HEK293T (cell line): ENCODE measurements around the gene CMTM3.

Source experiments
- ARNT ChIP-seq: fragments of 450-650 bp; IDR thresholded peaks from 2 replicates; pipeline ENCODE4 v1.6.1; 2017; ENCODE audit warnings: mild to moderate bottlenecking
- CTBP1 ChIP-seq: fragments of 450-650 bp; IDR thresholded peaks from 2 replicates; pipeline ENCODE4 v1.6.1; 2016; ENCODE audit warnings: borderline replicate concordance
- ELF4 ChIP-seq: fragments of 450-650 bp; IDR thresholded peaks from 2 replicates; pipeline ENCODE4 v1.6.1; 2017; ENCODE audit warnings: antibody characterized with exemption
- FOXK2 ChIP-seq: fragments of 450-650 bp; IDR thresholded peaks from 2 replicates; pipeline ENCODE4 v1.6.1; 2016; ENCODE audit warnings: mild to moderate bottlenecking
- FOXM1 ChIP-seq: fragments of 450-650 bp; IDR thresholded peaks from 2 replicates; pipeline ENCODE4 v1.6.1; 2017; ENCODE audit warnings: mild to moderate bottlenecking, borderline replicate concordance
- HDGF ChIP-seq: fragments of 450-650 bp; IDR thresholded peaks from 2 replicates; pipeline ENCODE4 v1.6.1; 2017; ENCODE audit warnings: antibody characterized with exemption, borderline replicate concordance
- L3MBTL2 ChIP-seq: fragments of 450-650 bp; conservative IDR thresholded peaks from 2 replicates; pipeline ENCODE4 v1.6.1; 2016; ENCODE audit warnings: mild to moderate bottlenecking
- LEF1 ChIP-seq: fragments of 450-650 bp; IDR thresholded peaks from 2 replicates; pipeline ENCODE4 v1.6.1; 2017; ENCODE audit warnings: mild to moderate bottlenecking, borderline replicate concordance
- PKNOX1 ChIP-seq: fragments of 450-650 bp; IDR thresholded peaks from 2 replicates; pipeline ENCODE4 v1.6.1; 2016
- SP1 ChIP-seq: fragments of 450-650 bp; IDR thresholded peaks from 2 replicates; pipeline ENCODE4 v1.6.1; 2017
- SUZ12 ChIP-seq: fragments of 450-650 bp; IDR thresholded peaks from 2 replicates; pipeline ENCODE4 v1.6.1; 2016; ENCODE audit warnings: mild to moderate bottlenecking
- ZNF384 ChIP-seq: fragments of 450-650 bp; IDR thresholded peaks from 2 replicates; pipeline ENCODE4 v1.6.1; 2016

GRCh38 chr16:66596986-66597848 lies 7.3 kb upstream of the CMTM3 start:
- no peak for TF ChIP-seq L3MBTL2
- TF ChIP-seq SP1: no peak
- no peak for TF ChIP-seq LEF1
- TF ChIP-seq CTBP1: no peak
- no peak for TF ChIP-seq PKNOX1
- TF ChIP-seq ELF4: no peak
- no peak for TF ChIP-seq SUZ12
- TF ChIP-seq ZNF384: no peak
- TF ChIP-seq FOXM1: no peak
- TF ChIP-seq HDGF: no peak
- no peak for TF ChIP-seq FOXK2
- no peak for TF ChIP-seq ARNT
